Smooth muscle cell (in vitro differentiated cells): ENCODE results near the gene ZNF143. TPM values are rescaled to one million over a fixed set of nuclear protein-coding genes. Genes with fewer than 3 reads are reported as not detected.

Source experiments
- DNase-seq: peaks from one replicate; lab custom pipeline; 2025; ENCODE audit not compliant: unreplicated experiment; lab: John Stamatoyannopoulos, UW
- H2AFZ ChIP-seq: fragments of 200-600 bp; sonication (generic); 2 replicates; pipeline ENCODE4 v1.6.0; 2016; ENCODE audit warnings: antibody characterized with exemption, low read depth, mild to moderate bottlenecking
- H3F3A ChIP-seq: fragments of 200-600 bp; sonication (generic); 2 replicates; pipeline ENCODE4 v1.6.0; 2017; ENCODE audit warnings: antibody characterized with exemption, low read depth
- H3K27ac ChIP-seq: fragments of 200-600 bp; sonication (generic); 2 replicates; pipeline ENCODE4 v1.5.1; 2016; ENCODE audit warnings: low read depth, mild to moderate bottlenecking
- H3K27me3 ChIP-seq: fragments of 200-600 bp; sonication (generic); 2 replicates; pipeline ENCODE4 v1.6.1; 2016; ENCODE audit warnings: low read depth, mild to moderate bottlenecking
- H3K36me3 ChIP-seq: fragments of 200-600 bp; sonication (generic); 2 replicates; pipeline ENCODE4 v1.5.1; 2016; ENCODE audit warnings: low read depth
- H3K4me1 ChIP-seq: fragments of 200-600 bp; sonication (generic); 2 replicates; pipeline ENCODE4 v1.5.1; 2016; ENCODE audit warnings: low read depth
- H3K4me2 ChIP-seq: fragments of 200-600 bp; sonication (generic); 2 replicates; pipeline ENCODE4 v1.6.0; 2016; ENCODE audit warnings: mild to moderate bottlenecking
- H3K4me3 ChIP-seq: fragments of 200-600 bp; sonication (generic); 2 replicates; pipeline ENCODE4 v1.5.1; 2016; ENCODE audit warnings: mild to moderate bottlenecking
- H3K79me2 ChIP-seq: fragments of 200-600 bp; sonication (generic); 2 replicates; pipeline ENCODE4 v1.6.0; 2016; ENCODE audit warnings: low read depth, mild to moderate bottlenecking
- H3K9ac ChIP-seq: fragments of 200-600 bp; sonication (generic); 2 replicates; pipeline ENCODE4 v1.6.0; 2016; ENCODE audit warnings: low read depth
- H3K9me3 ChIP-seq: fragments of 200-600 bp; sonication (generic); replicated peaks from 2 replicates; pipeline ENCODE4 v1.5.1; 2016; ENCODE audit warnings: low read depth
- H4K20me1 ChIP-seq: fragments of 200-600 bp; sonication (generic); 2 replicates; pipeline ENCODE4 v1.6.0; 2016; ENCODE audit warnings: low read depth
- CTCF ChIP-seq: fragments of 200-600 bp; sonication (generic); IDR thresholded peaks from 2 replicates; pipeline ENCODE4 v1.5.1; 2017; ENCODE audit warnings: borderline replicate concordance, mild to moderate bottlenecking, antibody characterized with exemption; ENCODE audit not compliant: insufficient read depth, poor library complexity, severe bottlenecking
- WGBS: methylation state at CpG from one replicate; pipeline ENCODE4 v1.1.7; 2016; ENCODE audit warnings: low lambda C conversion rate; 5-methylcytosine and 5-hydroxymethylcytosine counted together
- polyA plus RNA-seq: library from polyadenylated mRNA; unstranded; fragments of >200 nt; fragmentation: Nextera tagmentation; extraction: Ambion mirVana; gene quantifications from 2 replicates; pipeline ENCODE4 v1.2.1, GENCODE V29; 2016
- total RNA-seq: library from RNA; depleted of rRNA; stranded (reverse); fragments of >200 nt; gene quantifications from 2 replicates; pipeline ENCODE4 v1.2.3, GENCODE V29; 2014

Gene ZNF143
- total and polyA plus RNA-seq, 2 experiments from 2014 or later, result 30.9 to 48.6 TPM

- no peak overlapping the region for H3K4me2 ChIP-seq
- H3K27me3 ChIP-seq, result no peaks in the 10 kb centered on the region
- H3K9me3 ChIP-seq, result no peaks in the 10 kb centered on the region
Observed at GRCh38 chr11:9495803-9496514, 35.1 kb downstream of the ZNF143 start.

GRCh38 chr11:9498457-9499078, 37.8 kb downstream of the ZNF143 start:
- Histone ChIP-seq H3K4me1 (no peaks in the 10 kb centered on the region), H3K79me2 (no peaks in the 10 kb centered on the region), H2AFZ (no peak overlapping the region), H4K20me1 (no peaks in the 10 kb centered on the region), H3K27ac (no peak overlapping the region), H3K9ac (no peak overlapping the region), H3K27me3 (no peaks in the 10 kb centered on the region), H3K9me3 (no peaks in the 10 kb centered on the region), H3K4me3 (no peak overlapping the region), H3K36me3 (peaks cover 32% of the 10 kb centered on the region), H3F3A (no peaks in the 10 kb centered on the region), H3K4me2 (no peak overlapping the region)
- 95% methylated on average over 4 of the region's 4 CpGs for WGBS
- no peak for DNase-seq
- no peak for TF ChIP-seq CTCF

More at GRCh38 chr11:9495803-9496514, 35.1 kb downstream of the ZNF143 start:
- no peak for DNase-seq
- Histone ChIP-seq H3K4me1 (no peaks in the 10 kb centered on the region), H3F3A (no peaks in the 10 kb centered on the region), H3K27ac (no peak overlapping the region), H3K4me3 (no peak overlapping the region), H3K36me3 (peaks cover 26% of the 10 kb centered on the region), H3K9ac (no peak overlapping the region), H3K79me2 (no peaks in the 10 kb centered on the region), H4K20me1 (no peaks in the 10 kb centered on the region), H2AFZ (no peak overlapping the region)
- no peak for TF ChIP-seq CTCF
- 92% methylated on average over 6 of the region's 6 CpGs for WGBS

- Histone ChIP-seq H3K27ac (no peak overlapping the region), H3K27me3 (no peaks in the 10 kb centered on the region), H3K4me2 (no peak overlapping the region), H4K20me1 (no peaks in the 10 kb centered on the region), H3K9me3 (no peaks in the 10 kb centered on the region), H3K79me2 (no peaks in the 10 kb centered on the region), H3F3A (no peaks in the 10 kb centered on the region), H2AFZ (no peak overlapping the region), H3K36me3 (peaks cover 3% of the 10 kb centered on the region), H3K9ac (no peak overlapping the region), H3K4me3 (no peak overlapping the region), H3K4me1 (no peaks in the 10 kb centered on the region)
- WGBS, result 50% methylated on average over 6 of the region's 6 CpGs
- peak; percentile 93 for TF ChIP-seq CTCF
- peak; percentile 4 for DNase-seq
Observed at GRCh38 chr11:9506489-9507276, 45.9 kb downstream of the ZNF143 start.
